Inferior parietal cortex (tissue), 1 donor: Measurements from ENCODE around the gene CTTNBP2NL.

Experiments
- DNase-seq: peaks from one replicate; pipeline ENCODE4 v3.0.0-alpha.2; 2016; ENCODE audit errors: extremely low spot score

Gene CTTNBP2NL, protein sequence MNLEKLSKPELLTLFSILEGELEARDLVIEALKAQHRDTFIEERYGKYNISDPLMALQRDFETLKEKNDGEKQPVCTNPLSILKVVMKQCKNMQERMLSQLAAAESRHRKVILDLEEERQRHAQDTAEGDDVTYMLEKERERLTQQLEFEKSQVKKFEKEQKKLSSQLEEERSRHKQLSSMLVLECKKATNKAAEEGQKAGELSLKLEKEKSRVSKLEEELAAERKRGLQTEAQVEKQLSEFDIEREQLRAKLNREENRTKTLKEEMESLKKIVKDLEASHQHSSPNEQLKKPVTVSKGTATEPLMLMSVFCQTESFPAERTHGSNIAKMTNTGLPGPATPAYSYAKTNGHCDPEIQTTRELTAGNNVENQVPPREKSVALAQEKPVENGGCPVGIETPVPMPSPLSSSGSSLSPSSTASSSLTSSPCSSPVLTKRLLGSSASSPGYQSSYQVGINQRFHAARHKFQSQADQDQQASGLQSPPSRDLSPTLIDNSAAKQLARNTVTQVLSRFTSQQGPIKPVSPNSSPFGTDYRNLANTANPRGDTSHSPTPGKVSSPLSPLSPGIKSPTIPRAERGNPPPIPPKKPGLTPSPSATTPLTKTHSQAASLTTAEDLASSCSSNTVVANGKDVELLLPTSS

DNA sequence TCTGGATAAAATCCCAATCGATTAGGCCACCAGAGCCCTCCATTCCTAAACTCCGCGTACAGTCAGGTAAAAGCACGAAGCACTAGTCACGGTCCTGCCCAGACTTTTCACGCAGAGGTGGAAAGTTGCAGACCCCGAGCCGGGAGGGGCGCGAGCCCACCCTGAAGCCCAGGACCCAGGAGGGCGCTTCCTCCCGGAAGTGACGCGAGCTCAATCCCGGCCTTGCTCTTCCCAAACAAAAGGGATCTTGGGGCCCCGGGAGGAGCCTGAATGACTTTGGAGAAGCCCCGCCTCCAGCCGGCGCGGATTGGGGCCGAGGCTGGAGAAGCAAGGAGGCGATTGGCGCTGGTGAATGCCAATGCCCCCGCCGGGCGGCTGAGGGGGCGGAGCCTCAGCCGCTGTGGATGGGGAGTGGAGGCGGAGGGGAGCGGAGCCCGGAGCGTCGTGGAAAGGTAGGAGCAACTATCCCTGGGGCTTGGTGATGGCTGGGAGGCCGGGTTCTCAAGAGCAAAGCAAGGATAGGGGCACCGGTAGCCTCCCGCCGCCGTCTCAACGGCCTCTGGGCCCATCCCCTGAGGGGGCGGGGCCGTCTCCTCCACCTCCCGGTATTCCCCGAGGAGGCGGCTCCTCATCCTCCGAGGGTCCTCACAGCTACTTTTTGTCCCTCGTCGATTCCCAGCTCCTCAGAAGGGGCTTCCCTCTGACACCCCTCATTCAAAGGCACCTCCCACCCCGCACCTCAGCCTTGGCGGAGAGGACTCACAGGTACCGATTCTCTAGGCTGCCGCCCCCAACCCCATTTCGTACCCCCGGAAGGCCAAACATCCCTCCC is at the start of gene CTTNBP2NL:
CTTNBP2NL (plus strand) TSS at position 394 of the 832 bp plus-strand sequence. CDS start 19,952 bp downstream, outside the sequence.
- peak; percentile 95 for DNase-seq

DNA sequence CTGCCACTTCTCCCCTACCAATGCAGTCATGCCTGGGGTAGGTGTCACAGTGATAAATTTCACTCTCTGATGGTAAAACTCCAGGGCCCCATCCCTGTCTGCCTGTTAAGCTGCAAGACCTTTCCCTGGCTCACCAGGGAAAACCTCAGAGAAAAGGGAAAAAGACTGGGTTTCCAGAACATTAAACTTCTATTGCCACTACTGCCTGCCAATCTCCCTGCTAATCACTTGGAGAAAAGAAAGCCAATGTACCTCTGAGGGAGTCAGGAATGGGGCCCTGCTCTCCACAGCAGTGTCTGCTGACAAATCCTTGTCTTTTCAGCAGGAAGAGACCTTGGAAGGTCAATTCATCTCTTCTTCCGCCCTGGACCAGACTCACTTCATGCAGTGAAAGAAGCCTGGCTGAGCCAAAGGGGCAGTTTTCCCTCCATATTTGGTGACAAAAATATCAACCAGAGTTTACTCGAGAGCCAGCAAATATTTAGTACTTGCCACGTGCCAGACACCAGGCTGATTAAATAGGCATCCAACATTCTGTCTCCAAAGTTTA is 49.1 kb upstream of the CTTNBP2NL start:
- no peak for DNase-seq

DNA sequence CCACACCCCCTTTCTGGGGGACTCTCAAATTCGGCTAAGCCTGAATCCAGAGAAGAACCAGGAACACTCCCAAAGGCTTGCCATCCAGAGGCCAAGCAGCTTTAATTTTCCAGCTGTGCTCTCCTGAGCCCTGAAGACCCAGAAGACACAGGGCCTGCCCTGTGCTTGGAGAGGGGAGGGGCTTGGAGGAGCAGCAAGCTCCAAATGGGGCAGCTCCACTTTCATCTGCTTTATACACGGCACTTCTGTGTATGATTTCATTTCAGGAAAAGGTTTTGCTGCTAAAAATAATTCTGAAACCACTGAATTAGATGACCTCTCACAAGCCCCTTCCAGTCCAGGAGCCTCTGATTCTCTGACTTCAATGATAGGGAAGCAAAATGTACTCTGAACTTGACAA is 39.2 kb upstream of the CTTNBP2NL start:
- no peak for DNase-seq

DNA sequence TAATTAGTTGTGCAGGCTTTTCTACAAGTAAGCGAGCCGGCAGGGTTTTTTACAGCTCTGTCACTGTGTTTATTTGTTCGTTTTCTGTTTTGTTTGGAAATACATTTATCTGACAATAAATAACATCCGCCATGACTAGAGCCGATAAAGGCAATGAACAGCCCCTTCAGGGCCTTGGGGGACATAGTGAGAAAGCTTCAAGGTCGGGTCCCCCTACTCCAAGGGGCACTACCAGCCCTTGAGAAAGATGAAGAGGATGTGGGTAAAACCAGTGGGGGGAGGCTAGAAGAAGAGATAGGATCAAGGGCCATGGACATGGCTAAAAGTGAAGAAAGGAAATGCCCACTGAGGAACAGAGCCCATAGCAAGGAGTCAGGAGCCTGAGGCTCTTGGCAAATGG is 38.5 kb upstream of the CTTNBP2NL start:
- DNase-seq: no peak

DNA sequence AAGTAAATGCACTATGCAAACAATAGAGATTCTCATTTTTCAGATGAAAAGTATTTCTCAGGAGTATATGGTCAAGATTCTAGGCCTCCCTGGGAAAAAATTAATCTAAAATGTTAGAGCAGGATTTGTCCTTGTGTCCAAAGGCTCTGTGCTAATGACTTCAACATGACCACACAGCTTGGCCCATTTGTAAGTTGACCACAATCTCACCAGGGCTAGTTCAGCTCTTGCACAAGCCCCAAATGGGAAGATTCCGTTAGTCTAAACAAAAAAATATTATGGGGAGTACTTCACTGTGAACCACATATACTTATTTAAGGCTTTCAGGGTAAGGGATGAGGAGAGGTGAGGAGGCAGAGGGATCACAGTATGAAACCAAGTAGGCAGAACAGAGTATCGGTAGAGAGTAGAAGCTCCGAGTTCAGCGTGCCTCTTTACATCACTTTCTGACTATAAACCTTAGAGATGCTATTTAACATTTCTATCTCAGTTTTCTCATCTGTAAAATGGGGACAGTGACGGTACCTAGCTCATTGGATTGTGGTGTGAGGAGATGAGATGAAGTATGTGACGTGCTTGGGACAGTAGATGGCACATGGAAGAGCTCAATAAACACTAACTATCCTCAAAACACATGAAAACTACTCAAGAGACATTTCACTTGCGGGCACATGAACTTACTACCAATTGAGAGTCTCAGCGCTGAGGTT is 37.8 kb upstream of the CTTNBP2NL start:
- DNase-seq: no peak

DNA sequence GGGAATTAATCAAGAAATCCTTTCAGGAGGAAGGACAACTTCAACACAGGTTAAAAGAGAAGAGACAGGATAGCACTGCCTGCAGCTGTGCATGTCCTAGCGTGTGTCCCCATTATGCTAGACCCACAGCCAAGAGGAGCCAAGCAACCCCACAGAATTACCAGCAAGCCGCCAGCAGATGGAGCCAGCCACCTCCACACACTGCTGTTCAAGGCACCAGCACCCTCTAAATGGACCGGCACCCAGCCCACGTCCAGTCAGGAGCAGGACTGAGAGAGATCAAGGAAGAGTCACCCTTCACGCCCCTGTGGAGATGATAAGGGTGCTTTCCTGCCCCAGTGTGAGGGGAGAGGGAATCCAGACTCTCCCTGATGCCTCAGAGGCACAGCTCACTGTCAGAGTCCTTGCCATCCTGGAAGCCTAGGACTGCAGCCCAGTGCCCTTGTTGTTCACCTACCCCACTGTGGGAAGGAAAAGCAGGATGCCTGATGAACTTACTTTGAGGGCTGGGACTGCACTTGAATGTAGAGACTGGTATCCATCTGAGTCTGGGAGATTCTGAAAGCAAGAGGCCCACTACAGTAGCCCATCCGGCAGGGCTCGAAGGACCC is 37.1 kb upstream of the CTTNBP2NL start:
- peak; percentile 66 for DNase-seq

DNA sequence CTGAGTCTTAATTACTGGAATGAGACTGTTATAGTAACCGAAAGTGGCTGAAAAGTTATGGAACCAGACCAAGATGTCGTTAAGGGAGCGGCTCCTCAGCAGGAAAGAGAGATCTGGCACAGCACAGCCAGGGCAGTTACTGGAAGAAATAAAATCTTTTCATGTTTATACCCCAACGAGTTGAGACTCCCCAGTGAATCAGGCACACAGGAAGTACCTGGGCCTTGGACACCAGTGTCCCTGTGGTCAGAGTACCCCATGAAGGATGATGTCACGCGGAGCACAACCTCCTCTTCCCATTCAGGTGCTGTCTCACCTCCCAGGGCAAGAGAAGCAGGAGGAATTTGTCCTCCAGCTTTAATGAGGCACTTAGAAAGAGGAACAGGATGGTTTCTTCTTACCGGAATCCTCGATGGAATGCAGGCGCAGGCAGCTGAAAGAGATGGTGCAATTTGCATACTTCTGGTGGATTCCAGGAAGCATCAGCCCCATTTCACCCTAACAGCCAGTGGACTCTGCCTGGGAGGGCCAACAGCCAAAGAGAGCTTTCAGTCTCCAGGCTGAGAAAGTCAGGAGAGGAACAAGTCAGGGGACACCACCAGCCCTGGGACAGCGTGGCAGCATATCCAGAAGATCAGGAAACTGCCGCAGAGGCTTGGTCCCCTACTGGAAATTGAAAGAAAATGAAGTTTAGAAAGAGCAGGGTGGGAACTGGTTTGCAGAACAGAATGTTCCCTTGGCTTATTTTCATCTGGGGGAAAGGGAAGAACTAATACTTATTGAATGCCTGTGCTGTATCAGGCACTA is 35.9 kb upstream of the CTTNBP2NL start:
- DNase-seq: no peak

DNA sequence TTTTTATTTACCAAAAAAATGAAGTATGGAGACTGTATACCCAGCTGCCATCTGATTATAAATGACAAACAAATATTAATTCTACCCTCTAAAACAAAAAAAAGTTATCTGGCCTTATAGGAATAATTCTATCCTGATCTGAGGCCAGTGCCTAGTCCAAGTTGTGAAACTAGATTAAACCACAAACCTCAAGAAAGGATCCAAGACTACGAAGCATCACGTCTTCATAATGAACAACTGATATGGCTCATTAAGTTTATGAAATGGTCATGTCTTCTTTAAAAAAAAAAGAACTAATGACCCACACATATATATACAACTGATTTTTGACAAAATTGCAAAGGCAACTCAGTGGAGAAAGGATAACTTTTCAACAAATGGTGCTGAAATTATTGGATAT is 32.4 kb upstream of the CTTNBP2NL start:
- no peak for DNase-seq

DNA sequence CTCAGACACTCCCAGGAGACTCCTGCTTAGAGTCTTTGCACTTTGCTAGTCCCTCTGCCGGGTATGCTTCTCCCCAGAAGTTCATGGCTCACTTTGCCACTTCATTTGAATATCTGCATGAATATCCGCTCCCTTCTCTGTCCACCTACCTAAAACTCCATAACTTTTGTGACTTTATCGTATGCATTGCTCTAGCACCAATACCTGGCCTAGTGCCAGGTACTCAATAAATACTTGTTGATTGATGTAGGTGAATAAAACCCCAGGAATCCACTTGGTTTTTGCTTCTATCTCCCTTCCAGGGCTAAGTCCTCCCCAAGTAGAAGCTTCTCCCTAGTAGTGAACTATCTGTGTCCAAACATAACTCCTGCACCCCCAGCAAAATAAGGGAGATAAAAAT is 27.8 kb upstream of the CTTNBP2NL start:
- DNase-seq: no peak

DNA sequence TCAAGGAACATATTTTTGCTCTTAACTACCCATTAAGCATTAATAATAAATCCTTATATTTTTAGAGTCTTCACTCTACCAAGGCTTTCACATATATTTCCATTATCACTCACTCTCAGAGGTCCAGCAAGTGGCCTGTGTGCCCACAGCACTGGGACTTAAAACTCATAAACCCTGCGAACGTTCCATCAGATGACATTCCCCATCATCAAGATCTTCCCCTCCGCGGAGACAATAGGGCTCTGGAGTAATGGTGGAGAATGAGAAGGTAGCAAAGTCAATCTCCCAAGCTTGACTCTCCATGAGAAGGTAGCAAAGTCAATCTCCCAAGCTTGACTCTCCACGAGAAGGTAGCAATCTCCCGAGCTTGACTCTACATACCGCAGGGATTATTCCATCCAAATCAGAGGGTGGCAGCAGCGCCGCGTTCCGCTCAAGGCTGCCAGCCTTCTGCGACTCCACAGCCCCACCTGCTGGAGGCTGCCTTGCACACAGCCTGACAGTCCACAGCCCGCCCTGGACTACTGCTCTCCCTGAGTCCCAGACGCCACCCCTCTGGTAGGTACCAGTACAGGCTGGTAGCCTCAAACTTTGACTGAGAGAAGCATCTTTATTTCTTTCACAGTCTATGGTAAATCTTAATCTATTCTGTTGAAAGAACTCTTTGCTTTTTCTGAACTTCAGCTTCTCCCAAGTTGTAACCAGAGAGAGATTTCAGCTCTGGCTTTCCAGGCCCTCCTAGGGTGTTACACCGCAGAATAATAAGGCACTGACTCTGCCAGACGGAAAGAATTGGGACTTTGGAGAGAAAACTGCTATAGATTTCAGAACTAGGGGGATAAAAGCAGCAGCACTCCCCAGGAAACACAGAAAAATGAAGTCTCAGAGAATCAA is 26.4 kb upstream of the CTTNBP2NL start:
- DNase-seq: peak; percentile 90

DNA sequence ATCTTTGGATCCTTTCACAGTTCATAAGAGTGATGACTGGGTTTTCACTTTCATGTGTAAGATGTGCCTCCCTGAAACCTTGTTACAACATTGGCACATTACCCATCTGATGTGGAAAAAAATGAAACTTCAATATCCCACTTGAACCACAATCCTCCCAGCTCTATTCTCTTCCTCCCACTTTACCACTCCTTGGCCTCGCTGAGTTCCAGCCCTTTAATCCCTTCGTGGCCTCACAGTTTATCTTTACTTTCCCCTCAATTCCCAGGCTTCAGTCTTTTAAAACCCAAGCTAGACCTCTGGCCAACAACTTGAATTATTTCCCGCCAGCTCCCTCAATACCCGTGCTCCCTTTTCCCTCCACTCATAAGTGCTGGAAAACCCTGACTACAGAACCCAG is 25.0 kb upstream of the CTTNBP2NL start:
- no peak for DNase-seq

DNA sequence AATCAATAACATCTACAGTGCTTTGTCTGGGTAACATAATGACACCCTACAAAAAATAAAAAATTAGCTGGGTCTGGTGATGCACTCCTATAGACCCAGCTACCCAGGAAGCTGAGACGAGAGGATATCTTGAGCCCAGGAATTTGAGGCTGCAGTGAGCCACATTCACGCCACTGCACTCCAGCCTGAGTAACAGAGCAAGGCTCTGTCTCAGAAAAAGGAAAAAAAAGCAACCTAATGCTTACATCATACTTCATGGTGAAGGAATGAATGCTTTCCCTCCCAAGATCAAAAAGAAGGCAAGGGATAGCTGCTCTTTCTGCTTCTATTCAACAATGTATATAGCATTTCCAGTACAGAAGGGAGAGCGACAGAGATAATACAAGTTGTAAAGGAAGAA is 24.2 kb upstream of the CTTNBP2NL start:
- no peak for DNase-seq

DNA sequence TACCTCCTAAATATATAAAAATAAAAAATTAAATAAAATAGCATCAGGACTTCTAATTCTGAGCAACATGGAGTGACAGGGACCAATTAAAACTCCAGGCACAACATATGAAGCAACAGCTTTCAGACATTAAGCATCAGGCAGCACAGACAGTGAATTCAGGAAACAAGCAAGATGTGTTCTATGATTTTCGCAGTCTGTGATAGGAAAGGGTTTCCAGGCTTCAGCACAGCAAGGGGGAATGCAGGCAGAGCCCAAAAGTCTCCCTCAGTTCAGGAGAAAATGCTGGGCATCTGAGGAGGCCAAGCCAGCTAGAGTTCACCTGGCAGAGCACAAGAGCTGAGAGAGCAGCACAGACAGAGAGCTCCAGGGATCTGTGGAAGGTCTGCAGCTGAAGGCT is 22.2 kb upstream of the CTTNBP2NL start:
- no peak for DNase-seq

DNA sequence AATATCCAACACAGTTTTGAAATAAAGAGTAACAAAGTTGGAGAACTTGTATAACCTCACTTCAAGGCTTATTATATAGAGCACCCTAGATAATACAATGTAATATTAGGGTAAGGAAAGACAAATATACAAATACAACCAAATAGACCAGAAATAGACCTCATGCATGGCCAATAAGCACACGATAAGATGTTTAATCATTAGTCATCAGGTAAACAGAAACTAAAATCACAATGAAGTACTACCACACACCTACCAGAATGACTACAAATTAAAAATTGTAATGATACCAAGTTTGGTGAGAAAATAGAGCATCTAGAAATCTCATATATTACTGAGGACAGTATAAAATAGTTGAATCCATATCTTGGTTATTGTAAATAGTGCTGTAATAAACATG is 20.3 kb upstream of the CTTNBP2NL start:
- no peak for DNase-seq

DNA sequence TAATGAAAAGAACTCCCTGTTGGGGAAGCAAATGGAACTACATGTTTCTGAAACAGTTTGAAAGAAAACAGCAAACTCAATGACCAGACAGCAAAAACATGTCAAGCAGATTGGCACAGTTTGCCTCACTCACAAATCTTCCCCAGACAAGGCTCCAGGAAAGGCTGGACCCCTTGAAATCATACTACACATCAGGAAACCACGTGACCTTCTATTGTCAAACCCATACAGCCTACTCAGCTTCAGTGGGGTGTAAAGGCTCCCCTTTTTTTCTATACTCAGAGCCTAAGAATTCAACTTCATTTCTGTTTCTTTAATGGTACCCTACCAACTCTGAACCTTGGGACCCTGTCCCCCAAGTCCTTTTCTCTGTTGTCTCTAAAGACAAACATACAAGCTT is 15.7 kb upstream of the CTTNBP2NL start:
- no peak for DNase-seq

DNA sequence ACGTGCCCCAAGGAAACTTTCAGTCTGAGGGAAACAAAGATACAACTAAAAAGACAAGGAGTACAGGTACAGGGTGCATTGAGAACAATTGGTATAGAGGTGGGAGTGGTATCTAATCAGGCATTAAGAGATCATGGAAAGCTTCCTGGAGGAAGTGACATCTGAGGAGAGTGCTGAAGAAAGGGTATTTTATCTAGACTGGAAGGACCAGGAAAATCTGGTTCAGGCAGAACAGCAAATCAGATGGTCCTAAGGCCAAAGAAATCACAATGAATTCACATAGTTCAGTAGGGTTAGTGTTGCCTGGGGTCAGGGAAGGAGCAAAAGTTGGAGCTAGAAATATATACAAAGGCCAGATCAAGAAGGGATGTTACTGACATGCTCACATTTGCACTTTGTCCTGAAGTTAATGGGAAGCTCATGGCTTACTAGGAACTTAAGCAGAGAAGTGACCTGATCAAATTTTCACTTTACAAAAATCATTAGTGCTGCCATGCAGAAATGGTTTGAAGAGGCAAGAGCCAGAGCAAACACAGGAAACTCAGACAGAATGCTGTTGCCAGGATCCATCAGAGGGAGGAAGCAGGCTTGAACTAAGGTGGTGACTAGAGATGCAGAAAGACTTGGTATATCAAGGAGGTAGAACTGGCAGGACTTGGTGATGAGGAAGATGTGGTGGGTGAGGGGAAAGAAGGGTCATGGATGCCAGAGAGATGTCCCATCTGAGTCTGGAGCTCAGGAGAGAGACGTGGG is 14.5 kb upstream of the CTTNBP2NL start:
- no peak for DNase-seq

DNA sequence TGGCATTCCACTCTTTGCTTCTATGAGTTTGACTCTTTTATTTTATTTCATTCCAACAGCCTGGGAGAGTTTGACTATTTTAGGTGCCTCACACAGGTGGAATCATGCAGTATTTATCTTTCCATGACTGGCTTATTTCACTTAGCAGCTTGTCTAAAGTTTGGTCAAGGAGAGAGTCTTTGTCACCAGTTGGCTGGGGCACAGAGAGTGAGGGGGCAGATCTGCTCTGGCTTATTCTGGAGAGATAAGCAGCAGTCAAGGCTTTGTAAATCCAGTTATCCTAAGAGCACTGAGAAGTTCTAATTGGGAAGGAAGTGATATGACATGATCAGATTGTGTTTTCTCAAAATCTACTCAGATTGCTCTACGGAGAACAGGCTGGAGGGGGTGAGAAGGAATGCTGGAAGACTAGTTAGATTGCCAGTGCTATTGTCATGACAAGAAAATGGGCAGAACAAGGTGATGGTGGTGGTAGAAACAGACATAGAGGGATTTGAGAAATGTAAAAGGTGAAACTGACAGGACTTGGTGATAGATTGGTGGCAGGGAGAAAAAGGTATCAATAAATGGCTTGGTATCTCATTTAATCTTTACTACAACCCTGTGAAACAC is 12.1 kb upstream of the CTTNBP2NL start:
- no peak for DNase-seq
